Stimulated activated CD8-positive, alpha-beta memory T cell treated with anti-CD3 and anti-CD28 coated beads, Interleukin-4, amount 100 ng/mL, for 1 hour (primary cell): Measurements from ENCODE around the gene MSRB2.
A peak's percentile ranks its signal among the peaks of the same experiment; 100 is the strongest.
"Not testable (repeated sequence)": the region's sequence is repeated elsewhere in the genome, so short reads cannot be mapped to it uniquely, and the experiment has no call there.

Source experiments
- DNase-seq, 2 donors: peaks; one replicate each; pipeline ENCODE4 v3.0.0-alpha.2; 2020; ENCODE audit warnings: low read depth in 2 of 2, low spot score in 1 of 2

Gene MSRB2

DNA sequence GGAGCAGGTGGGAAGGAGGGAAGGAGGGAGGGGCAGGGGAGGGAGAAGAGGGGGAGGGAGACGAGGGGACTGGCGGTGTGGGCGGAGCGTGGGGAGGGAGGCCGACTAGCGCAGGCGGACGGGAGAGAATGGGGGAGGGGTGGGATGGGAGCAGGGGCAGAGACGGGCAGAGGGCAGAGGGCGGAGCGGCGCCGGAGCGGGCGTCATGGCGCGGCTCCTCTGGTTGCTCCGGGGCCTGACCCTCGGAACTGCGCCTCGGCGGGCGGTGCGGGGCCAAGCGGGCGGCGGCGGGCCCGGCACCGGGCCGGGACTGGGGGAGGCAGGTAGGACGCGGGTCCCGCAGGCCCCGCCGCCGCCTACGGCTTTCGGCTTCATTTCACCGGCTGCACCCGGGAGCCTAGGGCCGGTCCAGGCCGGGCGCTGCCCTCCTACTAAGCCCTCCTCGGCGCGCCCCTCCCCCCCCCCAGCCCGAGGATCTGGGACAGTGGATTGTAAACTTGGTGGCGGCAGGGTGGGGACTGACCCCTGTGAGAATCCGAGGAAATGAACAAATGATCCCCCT is at the start of gene MSRB2:
MSRB2 (plus strand) TSS at position 176 of the 562 bp plus-strand sequence; CDS start at position 206, 30 bp downstream.
- peak; percentile 27 to 50 for DNase-seq

DNA sequence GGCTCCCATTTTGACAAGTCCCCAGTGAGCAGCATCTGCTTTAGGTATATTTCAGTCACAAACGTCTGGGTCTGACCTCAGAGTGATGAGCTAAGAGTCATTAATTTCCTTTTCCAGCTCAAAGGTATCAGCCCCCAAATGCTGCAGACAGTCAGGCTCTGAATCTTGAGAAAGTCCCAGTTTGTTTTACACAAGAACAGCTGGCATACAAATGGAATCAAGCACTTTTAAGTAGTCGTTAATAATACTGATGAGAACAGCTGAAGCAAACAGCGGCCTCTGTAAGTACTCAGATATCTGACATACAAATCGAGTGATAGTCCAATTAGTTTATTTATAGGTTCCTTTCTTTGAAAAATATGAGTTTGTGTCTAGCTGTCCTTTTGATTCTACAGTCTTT is 49.4 kb upstream of the MSRB2 start:
- no peak for DNase-seq

DNA sequence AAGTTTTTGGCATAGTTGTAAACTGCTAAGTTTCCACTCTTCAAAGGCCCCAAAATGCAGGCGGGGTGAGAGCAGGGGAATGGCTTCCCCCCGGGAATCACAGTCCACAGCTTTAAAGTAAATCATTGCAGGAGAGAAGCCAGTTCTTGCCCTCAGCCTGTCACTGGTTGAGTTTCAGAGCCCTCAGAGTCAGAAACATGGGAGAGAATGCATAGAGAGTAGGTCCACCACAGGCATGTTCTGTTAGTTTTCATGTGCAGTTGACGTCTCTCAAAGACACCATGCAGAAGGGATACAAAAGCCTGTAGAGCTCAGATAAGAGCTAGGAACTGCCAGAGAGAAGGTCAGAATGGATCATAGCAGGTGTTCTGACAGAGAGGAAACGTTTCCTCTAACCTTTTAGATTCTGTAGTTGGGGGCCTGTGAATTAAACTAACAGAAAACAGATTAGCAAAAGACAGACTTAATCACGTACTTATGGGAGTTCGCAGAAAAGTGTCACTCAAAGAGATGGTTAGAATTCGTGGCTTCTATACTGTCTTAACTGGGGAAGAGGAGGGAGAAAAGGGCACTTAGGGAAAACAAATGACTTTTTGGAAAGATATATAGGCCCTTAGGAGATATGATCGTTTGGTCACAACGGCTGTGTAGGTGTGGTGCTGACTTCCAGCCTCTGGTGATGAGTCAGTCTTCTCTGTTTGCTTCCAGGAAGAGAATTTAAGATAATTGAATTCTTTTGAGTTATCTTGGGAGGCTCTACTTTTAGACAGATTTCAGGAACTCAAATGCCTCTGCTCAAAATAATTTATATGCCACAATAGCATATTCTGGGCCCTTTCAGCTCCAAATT is 48.0 kb upstream of the MSRB2 start:
- no peak for DNase-seq

DNA sequence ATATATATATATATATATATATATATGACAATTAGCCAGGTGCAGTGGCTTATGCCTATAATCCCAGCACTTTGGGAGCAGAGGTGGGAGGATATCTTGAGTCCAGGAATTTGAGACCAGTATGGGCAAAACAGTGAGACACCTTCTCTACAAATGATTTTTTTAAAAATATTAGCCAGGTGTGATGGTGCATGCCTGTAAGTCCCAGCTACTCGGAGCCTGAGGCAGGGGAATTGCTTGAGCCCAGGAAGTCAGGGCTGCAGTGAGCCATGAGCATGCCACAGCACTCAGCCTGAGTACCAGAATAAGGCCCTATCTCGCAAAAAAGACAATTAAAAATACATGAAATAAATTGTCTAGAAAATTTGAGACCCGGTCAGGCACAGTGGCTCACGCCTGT is 47.2 kb upstream of the MSRB2 start:
- no peak for DNase-seq

DNA sequence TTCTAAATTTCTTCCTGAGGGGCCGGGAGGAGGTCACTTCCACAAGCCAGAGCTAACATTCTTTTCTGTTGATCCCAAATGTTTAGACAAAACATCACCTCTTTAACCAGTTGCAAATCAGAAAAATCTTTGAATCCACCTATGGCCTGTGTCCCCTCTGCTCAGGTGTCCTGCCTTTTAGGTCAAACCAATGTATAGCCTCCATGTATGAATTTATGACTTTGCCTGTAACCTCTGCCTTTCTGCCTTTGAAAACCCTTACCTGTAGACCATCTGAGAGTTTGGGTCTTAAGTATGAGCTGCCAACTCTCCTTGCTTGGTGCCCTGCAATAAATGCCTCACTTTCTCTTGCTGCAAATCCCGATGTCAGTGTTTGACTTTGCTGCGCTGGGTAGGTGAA is 44.1 kb upstream of the MSRB2 start:
- DNase-seq = no peak

DNA sequence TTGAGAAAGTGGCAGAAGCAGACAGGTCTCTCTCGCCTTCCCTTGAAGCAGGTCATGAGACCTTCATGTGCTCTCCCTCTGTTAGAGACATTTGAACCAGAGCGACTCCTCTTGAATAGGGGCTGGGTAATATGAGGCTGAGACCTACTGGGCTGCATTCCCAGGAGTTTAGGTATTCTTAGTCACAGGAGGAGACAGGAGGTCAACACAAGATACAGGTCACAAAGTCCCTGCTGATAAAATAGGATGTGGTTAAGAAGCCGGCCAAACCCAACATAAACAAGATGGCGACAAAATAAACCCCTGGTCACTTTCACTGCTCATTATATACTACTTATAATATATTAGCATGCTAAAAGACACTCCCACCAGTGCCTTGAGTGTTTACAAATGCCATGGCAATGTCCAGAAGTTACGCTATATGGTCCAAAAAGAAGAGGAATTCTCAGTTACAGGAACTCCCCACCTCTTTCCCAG is 43.5 kb upstream of the MSRB2 start:
- no peak for DNase-seq

DNA sequence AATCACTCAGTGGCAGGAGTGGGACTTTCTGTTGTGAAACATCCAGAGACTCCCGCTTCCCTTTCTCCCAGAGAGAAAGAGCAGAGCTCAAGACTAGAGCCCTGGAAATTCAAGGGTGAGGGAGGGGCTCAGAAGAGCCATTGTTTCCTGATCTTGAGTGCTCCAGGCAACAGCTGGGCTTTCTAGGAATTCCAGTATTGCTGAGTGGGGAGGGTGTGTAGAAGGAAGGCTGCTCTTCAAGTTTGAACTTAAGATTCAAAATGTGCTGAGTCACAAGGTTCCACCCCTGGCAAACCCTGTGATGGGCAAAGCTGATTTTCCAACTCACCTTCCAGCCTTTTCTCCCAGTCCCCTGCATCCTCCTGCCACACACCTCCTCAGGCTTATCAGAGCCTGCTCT is 42.3 kb upstream of the MSRB2 start:
- no peak for DNase-seq

DNA sequence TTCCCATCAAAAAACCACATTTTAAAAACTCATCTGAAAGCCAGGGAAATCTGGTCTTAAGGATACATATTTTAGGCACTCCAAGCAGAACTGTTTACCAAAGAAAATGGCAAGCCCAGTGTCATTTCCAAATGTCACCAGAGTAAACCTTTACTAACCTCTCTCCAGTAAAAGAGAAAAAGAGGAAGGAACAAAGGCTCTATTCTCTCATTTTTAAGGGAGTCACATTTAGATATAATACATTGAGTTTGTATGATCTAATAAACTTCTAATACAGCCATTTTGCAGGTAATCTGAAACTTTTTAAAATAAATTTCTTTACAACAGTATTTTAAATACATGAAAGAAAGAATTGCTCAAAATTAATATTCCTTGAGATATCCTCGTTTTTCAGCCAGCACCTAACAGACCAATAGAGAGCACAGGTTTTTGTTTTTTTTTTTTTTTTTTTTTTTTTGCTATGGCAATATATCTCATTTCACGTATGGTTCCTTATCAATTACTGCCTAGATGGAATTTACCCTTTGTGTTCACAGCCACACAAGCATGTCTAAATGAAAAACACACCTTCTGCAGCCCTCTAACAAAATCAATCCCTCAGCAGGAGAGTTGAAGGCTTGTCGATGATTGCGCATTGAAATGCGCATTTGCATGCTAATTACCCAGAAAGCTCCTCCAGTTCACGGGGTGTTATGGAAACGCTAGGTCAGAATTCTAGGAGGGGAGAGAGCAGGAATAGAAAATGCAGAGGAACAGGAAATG is 39.8 kb upstream of the MSRB2 start:
- DNase-seq = no peak

DNA sequence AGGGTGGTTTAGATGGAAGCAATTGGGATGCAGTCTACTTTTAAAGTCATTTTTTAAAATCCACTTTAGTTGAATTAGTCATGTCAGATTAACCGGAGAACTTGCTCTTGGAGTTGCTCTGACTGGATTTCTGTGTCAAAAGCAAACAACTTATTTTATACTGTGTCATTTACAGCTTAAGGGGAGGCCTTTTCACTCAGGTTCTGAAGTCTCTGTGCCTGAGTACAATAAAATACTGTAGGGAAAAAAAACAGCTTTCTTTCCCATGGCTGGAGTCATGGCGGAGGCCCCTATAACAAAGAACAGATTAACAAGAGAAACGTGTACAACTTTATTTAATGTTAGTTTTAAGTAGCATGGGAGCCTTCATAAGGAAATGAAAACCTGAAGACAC is 39.2 kb upstream of the MSRB2 start:
- DNase-seq = no peak

DNA sequence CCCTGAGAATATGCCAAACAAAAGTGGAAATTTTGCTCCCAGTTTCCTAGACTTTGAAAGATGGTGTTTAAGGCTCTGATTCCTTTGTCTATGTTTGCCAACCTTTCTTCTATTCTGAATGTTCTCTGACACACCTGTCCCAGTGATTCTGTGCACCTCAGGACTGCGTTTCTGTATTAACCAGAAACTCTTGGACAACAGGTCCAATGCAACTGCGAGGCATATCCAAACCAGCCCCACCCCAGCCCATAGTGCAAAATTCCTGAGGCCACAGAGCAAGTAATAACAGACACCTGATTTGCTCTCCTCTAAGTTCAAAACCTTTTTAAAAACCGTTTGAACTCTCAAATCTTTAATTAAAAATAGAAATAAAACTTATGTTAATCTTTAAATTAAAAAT is 37.0 kb upstream of the MSRB2 start:
- DNase-seq = no peak

DNA sequence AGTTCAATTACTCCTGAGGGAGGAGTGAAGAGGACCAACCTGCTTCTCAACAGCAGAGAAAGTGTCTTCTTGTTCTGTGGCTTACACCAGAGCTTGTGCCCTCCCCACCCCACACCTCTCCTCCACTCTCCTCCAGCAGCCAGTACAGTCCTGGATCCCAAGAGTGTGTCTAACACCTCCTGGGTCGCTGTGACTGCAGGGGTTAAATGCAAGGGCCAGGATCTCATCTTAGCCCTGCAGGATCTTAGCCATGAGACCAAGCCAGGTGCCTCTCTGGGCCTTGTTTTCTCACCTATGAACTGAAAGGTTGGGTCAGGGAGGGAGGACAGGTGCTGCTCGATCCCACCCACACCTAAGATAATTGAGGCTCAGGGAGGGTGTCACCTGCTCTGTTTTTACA is 34.5 kb upstream of the MSRB2 start:
- DNase-seq = no peak

DNA sequence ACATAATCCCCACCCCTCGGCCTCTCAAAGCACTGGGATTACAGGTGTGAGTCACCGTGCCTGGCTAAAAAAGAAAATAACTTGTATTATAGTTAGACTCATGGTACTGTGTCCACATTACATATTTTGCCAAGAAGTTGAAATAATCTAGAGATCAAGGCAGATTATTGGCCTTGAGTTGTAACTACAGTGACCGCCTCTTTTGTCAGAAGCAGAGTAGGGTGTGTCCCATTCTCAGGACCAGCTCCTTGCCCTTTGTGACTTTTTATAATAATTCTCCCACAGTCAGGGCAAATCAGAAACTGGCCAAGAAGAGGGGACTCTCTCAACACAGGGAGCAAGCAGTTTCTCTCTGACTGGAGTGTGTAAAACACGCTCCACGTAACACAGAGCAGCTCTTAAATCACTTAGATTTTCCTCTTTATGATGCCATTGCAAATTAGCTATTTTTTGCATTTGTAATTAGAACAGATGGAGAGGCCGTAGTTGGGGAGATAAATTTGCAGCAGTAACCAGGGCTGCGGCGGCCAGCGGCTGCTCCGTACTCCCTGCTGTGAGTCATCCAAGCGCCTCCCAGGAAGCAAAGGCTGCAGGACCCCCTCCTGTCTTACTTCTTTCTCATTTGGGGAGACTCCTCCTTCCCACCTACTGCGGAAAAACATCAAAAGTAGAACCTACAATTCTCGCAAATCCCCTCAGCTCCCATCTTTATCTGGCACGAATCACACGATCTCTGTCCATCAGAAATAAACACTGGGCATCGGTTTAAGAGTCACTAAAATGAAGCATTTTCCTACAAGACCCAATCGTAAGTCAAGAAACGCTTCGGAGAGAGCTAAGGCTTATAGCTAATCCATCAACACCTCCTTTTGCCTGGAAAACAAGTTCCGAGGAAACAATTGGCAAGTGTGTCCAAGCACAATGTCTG is 32.1 kb upstream of the MSRB2 start:
- DNase-seq = no peak

DNA sequence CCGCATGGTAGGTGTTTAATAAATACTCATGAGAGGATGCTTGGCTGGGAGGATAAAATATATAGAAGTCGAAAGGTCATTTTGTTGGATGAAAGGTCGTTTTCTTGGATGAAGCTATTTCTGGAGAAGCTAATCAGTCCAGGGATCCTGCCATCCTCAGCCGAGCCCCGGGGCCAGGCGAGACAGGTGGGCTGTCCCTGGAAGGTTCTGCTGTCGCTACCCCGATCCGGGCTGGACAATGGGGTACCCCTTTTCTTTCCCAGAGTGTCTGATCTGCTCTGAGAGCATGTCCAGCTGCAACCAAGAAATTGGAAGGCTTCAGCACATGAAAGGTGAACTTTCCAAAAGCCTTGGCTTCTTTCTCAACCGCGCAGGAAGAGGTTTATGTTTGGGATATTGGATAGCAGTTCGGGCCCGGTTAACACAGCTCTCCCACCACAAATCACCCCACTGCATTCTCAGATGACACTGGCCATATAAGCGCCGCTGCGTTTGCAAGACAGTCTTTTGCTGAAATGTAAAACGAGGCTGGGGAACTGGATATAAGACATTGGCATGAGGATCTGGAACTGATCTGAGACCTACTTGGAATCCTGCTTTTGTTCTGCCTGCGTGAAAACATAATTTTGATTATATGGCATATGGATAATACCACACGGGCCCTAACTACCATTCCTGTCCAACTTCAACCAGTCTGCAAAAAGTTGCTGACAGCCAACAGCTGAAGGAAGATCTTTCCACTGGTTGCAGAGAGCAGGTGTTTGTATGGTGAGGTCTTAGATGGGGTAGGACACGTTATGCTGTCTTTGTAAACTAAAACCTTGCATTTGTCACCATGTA is 31.2 kb upstream of the MSRB2 start:
- DNase-seq = no peak

DNA sequence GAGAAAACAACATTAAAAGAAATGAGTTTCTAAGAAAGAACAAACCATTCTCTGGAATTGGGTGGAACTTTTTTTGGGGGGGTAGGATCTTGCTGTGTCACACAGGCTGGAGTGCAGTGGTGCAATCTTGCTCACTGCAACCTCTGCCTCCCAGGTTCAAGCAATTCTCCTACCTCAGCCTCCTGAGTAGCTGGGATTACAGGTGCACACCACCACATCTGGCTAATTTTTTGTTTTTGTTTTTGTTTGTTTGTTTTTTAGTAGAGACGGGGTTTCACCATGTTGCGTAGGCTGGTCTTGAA is 30.6 kb upstream of the MSRB2 start:
- DNase-seq = not testable (repeated sequence)

DNA sequence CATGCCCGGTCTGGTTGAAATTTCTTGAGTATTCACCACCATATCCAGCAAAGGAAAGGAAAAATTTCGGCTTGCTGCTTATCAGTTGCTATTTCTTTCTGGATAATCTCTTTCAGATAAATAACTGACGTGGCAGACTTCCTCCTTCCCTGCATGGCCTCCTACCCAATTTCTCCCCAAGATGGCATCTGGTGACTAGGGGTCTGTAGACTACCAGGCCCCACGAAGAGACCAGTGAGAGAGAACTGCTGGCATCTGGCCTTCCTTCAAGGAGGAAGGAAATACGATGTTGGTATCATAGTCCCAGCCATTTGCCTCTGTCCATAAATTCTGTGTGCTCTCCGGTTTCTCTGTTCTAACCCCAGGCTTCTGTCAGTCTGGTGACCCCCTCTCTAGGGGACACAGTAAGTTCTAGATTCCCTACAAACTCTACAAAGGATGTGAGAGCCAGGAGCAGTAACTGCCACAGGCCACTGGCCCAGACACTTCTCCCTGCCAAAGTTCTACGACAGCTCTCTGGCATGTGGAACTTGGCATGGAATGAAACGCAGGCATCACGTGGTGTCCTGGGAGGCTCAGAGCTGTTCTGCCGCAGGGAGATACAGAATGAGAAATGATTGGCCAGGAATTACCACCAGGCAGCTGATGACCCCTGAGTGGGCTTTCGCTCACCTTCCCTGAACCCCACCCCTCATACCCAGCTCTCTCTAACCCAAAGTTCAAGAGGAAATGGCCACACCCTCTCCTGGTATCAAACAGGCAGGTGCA is 30.0 kb upstream of the MSRB2 start:
- no peak for DNase-seq

DNA sequence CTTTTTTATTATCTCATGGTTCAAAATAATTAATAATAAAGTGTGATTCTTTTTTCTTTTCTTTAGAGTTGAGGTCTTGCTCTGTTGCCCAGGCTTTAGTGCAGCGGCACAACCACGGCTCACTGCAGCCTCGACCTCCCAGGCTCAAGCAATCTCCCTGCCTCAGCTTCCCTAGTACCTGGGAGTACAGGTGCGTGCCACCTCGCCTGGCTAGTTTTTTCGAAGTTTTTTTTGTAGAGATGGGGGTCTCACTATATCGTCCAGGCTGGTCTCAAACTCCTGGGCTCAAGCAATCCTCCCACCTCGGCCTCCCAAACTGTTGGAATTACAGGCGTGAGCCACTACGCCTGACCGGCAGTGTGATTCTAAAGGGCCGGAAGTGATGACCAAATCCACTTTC is 28.0 kb upstream of the MSRB2 start:
- no peak for DNase-seq

DNA sequence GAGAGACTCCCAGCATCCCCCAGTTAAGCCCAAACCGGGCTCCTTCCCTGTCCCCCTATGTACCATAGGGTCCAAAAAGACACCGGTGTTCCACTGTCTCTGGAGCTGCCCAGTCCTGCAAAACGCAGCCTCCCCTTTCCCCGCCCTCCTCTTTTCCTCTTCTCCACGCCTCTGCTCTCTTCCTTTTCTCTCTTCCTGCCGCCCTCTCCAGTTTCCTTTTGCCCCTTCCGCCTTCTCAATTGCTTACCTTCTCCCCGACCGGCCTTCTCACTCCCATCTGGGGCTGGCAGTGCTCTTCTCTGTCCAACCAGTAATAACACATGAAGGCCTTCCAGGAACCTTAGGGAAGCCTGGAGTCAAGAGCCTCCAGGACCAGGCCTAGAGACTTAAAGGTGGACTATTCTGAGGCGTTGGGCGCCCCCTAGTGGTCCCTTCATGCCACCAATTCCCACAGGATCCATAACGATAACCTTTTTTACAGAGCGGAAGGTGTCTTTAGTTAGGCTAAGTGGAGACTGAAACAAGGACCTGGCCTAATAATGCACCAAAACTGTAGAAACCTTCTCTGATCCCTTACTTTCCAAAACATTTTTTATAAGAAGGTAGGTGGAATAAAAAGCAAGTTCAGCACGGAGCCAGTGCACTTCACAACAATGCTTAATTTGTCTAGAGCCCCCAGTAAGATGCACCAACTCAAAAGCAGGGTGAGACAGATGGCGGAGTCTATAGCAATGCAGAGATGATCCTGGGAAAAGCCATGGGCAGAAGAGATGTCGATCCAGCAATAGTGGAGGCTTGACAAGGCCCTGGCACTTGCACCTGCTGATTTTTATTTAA is 27.2 kb upstream of the MSRB2 start:
- peak; percentile 41 for DNase-seq

DNA sequence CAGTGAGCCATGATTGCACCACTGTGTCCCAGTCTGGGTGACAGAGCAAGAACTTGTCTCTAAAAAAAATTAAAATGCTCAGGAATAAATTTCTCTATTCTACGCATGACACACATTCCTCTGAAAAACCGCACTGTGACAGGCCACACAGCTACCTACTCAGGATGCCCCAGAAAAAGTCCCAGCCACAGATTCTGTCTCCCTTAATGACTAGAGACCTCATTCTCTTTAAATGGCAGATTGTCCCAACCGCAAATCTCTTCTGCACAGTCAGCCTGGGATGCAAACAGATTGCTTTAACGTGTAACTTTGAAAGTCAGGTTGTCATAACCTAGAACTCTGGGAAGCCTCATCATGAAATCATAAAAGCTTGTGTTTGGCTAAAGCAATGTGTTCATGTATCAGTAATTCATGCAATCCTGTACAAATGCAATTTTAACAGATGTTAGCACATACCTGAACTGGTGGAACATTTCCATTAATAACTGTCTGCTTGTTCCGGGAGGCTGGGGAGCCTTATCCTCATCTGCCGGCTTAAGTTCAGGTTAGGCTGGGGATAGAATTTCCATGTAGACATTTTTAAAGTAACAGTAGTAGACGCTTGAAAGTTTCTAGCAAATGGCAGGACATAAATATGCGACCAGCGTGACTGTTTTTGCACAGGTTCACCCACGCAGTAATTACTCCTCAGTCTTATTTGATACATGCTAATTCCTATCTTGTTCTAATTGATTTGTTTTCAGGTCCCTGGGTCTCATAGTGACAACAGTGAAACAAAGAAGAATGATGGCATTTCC is 26.2 kb upstream of the MSRB2 start:
- DNase-seq = no peak
